ENCODE results near the gene GABPB2. TPM values are rescaled to one million over a fixed set of nuclear protein-coding genes. Genes with fewer than 3 reads are reported as not detected.

Gene GABPB2
- total and polyA plus RNA-seq, 5 donors from 2014 or later, result 5.4 to 26.4 (median 6.5) TPM

DNA sequence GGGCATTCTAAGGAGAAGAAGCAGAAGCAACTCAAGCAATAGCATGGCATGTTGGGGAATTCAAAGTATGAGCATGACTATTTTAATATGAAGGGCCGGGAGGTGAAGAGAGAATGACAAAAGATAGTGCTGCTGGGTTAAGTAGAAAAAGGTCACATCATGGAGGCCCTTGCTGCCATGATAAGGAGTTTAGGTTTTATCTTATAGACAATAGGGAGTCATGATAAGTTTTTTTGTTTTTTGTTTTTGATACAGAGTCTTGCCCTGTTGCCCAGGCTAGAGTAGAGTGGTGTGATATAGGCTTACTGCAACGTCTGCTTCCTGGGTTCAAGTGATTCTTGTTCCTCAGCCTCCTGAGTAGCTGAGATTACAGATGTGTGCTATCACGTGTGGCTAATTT is 31.0 kb upstream of the GABPB2 start:
- H3K27ac Mint-ChIP-seq, result peak overlapping the region in 1 of 3 donors; percentile 11
- Histone ChIP-seq H3K4me1 (ENCODE audit: control insufficient read depth, insufficient read depth, low read length, poor library complexity, severe bottlenecking) (no peaks in the 10 kb centered on the region), H3K9me3 (ENCODE audit: control insufficient read depth in 2 of 2, low read length in 2 of 2) (no peaks in the 10 kb centered on the region), H3K27ac (ENCODE audit: insufficient read depth, low read length, poor library complexity, severe bottlenecking) (no peak overlapping the region), H3K36me3 (ENCODE audit: control insufficient read depth, insufficient read depth, low read length) (peaks cover 8% of the 10 kb centered on the region), H3K27me3 (ENCODE audit: control insufficient read depth, insufficient read depth, low read length) (no peaks in the 10 kb centered on the region), H3K4me3 (ENCODE audit: low read depth, low read length) (no peak overlapping the region)
- DNase-seq (no peak), ATAC-seq (ENCODE audit: low read depth in 2 of 2) (no peak)
- peaks cover 19% of the 10 kb centered on the region for H3K36me3 Mint-ChIP-seq
- H3K4me3 Mint-ChIP-seq, result peak overlapping the region in 1 of 4 donors; percentile 24
- H3K4me1 Mint-ChIP-seq, result peaks cover 15 to 32% (median 21%) of the 10 kb centered on the region in 4 donors
- H3K27me3 Mint-ChIP-seq, result no peaks in the 10 kb centered on the region
- no peaks in the 10 kb centered on the region for H3K9me3 Mint-ChIP-seq

- no peak for ATAC-seq (ENCODE audit: low read depth in 2 of 2)
- Mint-ChIP-seq H3K27me3 (no peaks in the 10 kb centered on the region), H3K36me3 (peaks cover 8% of the 10 kb centered on the region), H3K4me1 (peaks cover 22 to 48% (median 30%) of the 10 kb centered on the region in 4 donors), H3K9me3 (no peaks in the 10 kb centered on the region), H3K4me3 (peak overlapping the region in 2 of 4 donors; percentile 38 to 78), H3K27ac (peak overlapping the region; percentile 52 to 91 (median 55))
- DNase-seq, result peak in 1 of 3 donors; percentile 33
- Histone ChIP-seq H3K27me3 (ENCODE audit: control insufficient read depth, insufficient read depth, low read length) (no peaks in the 10 kb centered on the region), H3K9me3 (ENCODE audit: control insufficient read depth in 2 of 2, low read length in 2 of 2) (no peaks in the 10 kb centered on the region), H3K4me1 (ENCODE audit: control insufficient read depth, insufficient read depth, low read length, poor library complexity, severe bottlenecking) (peaks cover 19% of the 10 kb centered on the region), H3K36me3 (ENCODE audit: control insufficient read depth, insufficient read depth, low read length) (no peaks in the 10 kb centered on the region), H3K27ac (ENCODE audit: insufficient read depth, low read length, poor library complexity, severe bottlenecking) (no peak overlapping the region), H3K4me3 (ENCODE audit: low read depth, low read length) (no peak overlapping the region)
Observed at GRCh38 chr1:151043163-151043562, 27.4 kb upstream of the GABPB2 start.

GRCh38 chr1:151047591-151047924 is 23.0 kb upstream of the GABPB2 start, which contains the start of gene C1orf56:
Gene C1orf56, plus strand, starts transcription at chr1:151047751. Its CDS starts 97 bp downstream, at chr1:151047848.
- Mint-ChIP-seq H3K4me3 (peak within 1 kb of the TSS; percentile 89 to 97 (median 93)), H3K27me3 (no peaks in the 10 kb centered on the region), H3K27ac (peak within 1 kb of the TSS; percentile 91 to 93 (median 91)), H3K36me3 (peaks cover 10% of the 10 kb centered on the region), H3K4me1 (peaks cover 28 to 82% (median 52%) of the 10 kb centered on the region in 4 donors), H3K9me3 (peaks cover 0 to 2% (median 0%) of the 10 kb centered on the region in 7 donors)
- H3K36me3 ChIP-seq (ENCODE audit: control insufficient read depth, insufficient read depth, low read length), result peaks cover 14% of the 10 kb centered on the region
- H3K9me3 ChIP-seq (ENCODE audit: control insufficient read depth in 2 of 2, low read length in 2 of 2), result no peaks in the 10 kb centered on the region
- peak; percentile 63 to 66 for ATAC-seq (ENCODE audit: low read depth in 2 of 2)
- peak; percentile 50 to 77 (median 60) for DNase-seq
- no peaks in the 10 kb centered on the region for H3K27me3 ChIP-seq (ENCODE audit: control insufficient read depth, insufficient read depth, low read length)
- H3K4me3 ChIP-seq (ENCODE audit: low read depth, low read length), result peak within 1 kb of the TSS; percentile 89
- peaks cover 50% of the 10 kb centered on the region for H3K4me1 ChIP-seq (ENCODE audit: control insufficient read depth, insufficient read depth, low read length, poor library complexity, severe bottlenecking)
- peak within 1 kb of the TSS; percentile 84 for H3K27ac ChIP-seq (ENCODE audit: insufficient read depth, low read length, poor library complexity, severe bottlenecking)

- Mint-ChIP-seq H3K36me3 (peaks cover 10% of the 10 kb centered on the region), H3K4me3 (peak overlapping the region; percentile 89 to 97 (median 93)), H3K4me1 (peaks cover 28 to 82% (median 52%) of the 10 kb centered on the region in 4 donors), H3K9me3 (peaks cover 0 to 2% (median 0%) of the 10 kb centered on the region in 7 donors), H3K27ac (peak overlapping the region; percentile 91 to 93 (median 91)), H3K27me3 (no peaks in the 10 kb centered on the region)
- peaks cover 55% of the 10 kb centered on the region for H3K4me1 ChIP-seq (ENCODE audit: control insufficient read depth, insufficient read depth, low read length, poor library complexity, severe bottlenecking)
- peak overlapping the region; percentile 89 for H3K4me3 ChIP-seq (ENCODE audit: low read depth, low read length)
- peak; percentile 65 to 66 for ATAC-seq (ENCODE audit: low read depth in 2 of 2)
- no peaks in the 10 kb centered on the region for H3K27me3 ChIP-seq (ENCODE audit: control insufficient read depth, insufficient read depth, low read length)
- no peaks in the 10 kb centered on the region for H3K9me3 ChIP-seq (ENCODE audit: control insufficient read depth in 2 of 2, low read length in 2 of 2)
- H3K27ac ChIP-seq (ENCODE audit: insufficient read depth, low read length, poor library complexity, severe bottlenecking), result peak overlapping the region; percentile 84
- DNase-seq, result peak; percentile 37 to 75 (median 60)
- peaks cover 19% of the 10 kb centered on the region for H3K36me3 ChIP-seq (ENCODE audit: control insufficient read depth, insufficient read depth, low read length)
Observed at GRCh38 chr1:151047925-151048644, 22.5 kb upstream of the GABPB2 start.

DNA sequence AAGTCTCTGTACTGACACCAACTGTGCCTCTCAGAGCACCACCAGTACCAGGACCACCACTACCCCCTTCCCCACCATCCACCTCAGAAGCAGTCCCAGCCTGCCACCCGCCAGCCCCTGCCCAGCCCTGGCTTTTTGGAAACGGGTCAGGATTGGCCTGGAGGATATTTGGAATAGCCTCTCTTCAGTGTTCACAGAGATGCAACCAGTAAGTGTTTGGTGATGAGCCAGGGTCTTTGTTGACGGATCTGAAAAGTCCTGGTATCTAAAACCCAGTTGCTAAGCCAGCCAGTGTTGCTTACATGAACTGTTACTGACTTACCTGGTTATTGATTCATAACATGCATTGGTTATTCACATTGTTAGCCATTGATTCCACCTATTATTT is 21.9 kb upstream of the GABPB2 start:
- H3K27ac Mint-ChIP-seq, result peak overlapping the region; percentile 91 to 93 (median 91)
- no peaks in the 10 kb centered on the region for H3K9me3 ChIP-seq (ENCODE audit: control insufficient read depth in 2 of 2, low read length in 2 of 2)
- peaks cover 13% of the 10 kb centered on the region for H3K36me3 Mint-ChIP-seq
- H3K4me3 ChIP-seq (ENCODE audit: low read depth, low read length), result peak overlapping the region; percentile 89
- no peaks in the 10 kb centered on the region for H3K27me3 Mint-ChIP-seq
- H3K9me3 Mint-ChIP-seq, result peaks cover 0 to 2% (median 0%) of the 10 kb centered on the region in 7 donors
- no peaks in the 10 kb centered on the region for H3K27me3 ChIP-seq (ENCODE audit: control insufficient read depth, insufficient read depth, low read length)
- peak overlapping the region; percentile 89 to 97 (median 93) for H3K4me3 Mint-ChIP-seq
- H3K36me3 ChIP-seq (ENCODE audit: control insufficient read depth, insufficient read depth, low read length), result peaks cover 25% of the 10 kb centered on the region
- H3K4me1 Mint-ChIP-seq, result peaks cover 23 to 83% (median 51%) of the 10 kb centered on the region in 4 donors
- peak overlapping the region; percentile 84 for H3K27ac ChIP-seq (ENCODE audit: insufficient read depth, low read length, poor library complexity, severe bottlenecking)
- DNase-seq (no peak), ATAC-seq (ENCODE audit: low read depth in 2 of 2) (peak; percentile 1 to 10)
- peaks cover 61% of the 10 kb centered on the region for H3K4me1 ChIP-seq (ENCODE audit: control insufficient read depth, insufficient read depth, low read length, poor library complexity, severe bottlenecking)

- Mint-ChIP-seq H3K27me3 (no peaks in the 10 kb centered on the region), H3K27ac (peak overlapping the region; percentile 78 to 93 (median 93)), H3K9me3 (peaks cover 0 to 2% (median 0%) of the 10 kb centered on the region in 7 donors), H3K4me3 (peak overlapping the region; percentile 82 to 95 (median 90)), H3K36me3 (peaks cover 18% of the 10 kb centered on the region), H3K4me1 (peaks cover 21 to 86% (median 51%) of the 10 kb centered on the region in 4 donors)
- Histone ChIP-seq H3K9me3 (ENCODE audit: control insufficient read depth in 2 of 2, low read length in 2 of 2) (no peaks in the 10 kb centered on the region), H3K4me3 (ENCODE audit: low read depth, low read length) (no peak overlapping the region), H3K27me3 (ENCODE audit: control insufficient read depth, insufficient read depth, low read length) (no peaks in the 10 kb centered on the region), H3K27ac (ENCODE audit: insufficient read depth, low read length, poor library complexity, severe bottlenecking) (peak overlapping the region; percentile 53), H3K4me1 (ENCODE audit: control insufficient read depth, insufficient read depth, low read length, poor library complexity, severe bottlenecking) (peaks cover 68% of the 10 kb centered on the region), H3K36me3 (ENCODE audit: control insufficient read depth, insufficient read depth, low read length) (peaks cover 33% of the 10 kb centered on the region)
- DNase-seq (peak in 1 of 3 donors; percentile 27), ATAC-seq (ENCODE audit: low read depth in 2 of 2) (no peak)
Observed at GRCh38 chr1:151049458-151049857, 21.1 kb upstream of the GABPB2 start.

DNA sequence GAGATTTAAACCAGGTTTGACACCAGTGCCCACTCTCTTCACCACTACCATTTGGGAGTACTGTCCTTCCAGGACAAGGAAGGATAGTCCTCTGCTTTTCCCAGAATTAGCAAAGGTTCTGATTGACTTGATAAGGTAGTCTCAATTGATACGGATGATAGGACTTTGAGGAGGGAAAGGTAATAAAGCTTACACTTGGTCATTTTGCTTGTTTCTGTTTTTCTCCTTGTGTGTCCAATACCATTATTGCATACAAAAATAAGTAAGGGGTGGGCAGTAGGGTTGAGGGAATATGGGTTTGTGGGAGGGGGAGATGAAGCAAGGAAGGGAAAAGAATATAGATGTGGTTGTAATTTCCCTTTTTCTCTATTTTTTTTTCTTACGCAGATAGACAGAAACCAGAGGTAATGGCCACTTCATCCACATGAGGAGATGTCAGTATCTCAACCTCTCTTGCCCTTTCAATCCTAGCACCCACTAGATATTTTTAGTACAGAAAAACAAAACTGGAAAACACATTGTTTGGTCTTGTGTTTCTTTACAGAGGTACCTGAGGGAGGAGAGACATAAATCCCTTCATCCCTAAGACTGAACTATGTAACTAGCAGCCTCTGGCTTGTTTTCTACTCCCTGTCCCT is 20.4 kb upstream of the GABPB2 start:
- peaks cover 0 to 2% (median 0%) of the 10 kb centered on the region in 7 donors for H3K9me3 Mint-ChIP-seq
- H3K27me3 Mint-ChIP-seq, result no peaks in the 10 kb centered on the region
- peak overlapping the region; percentile 43 to 93 (median 71) for H3K27ac Mint-ChIP-seq
- no peak for ATAC-seq (ENCODE audit: low read depth in 2 of 2)
- Histone ChIP-seq H3K27me3 (ENCODE audit: control insufficient read depth, insufficient read depth, low read length) (no peaks in the 10 kb centered on the region), H3K9me3 (ENCODE audit: control insufficient read depth in 2 of 2, low read length in 2 of 2) (no peaks in the 10 kb centered on the region), H3K36me3 (ENCODE audit: control insufficient read depth, insufficient read depth, low read length) (peaks cover 40% of the 10 kb centered on the region), H3K4me1 (ENCODE audit: control insufficient read depth, insufficient read depth, low read length, poor library complexity, severe bottlenecking) (peaks cover 76% of the 10 kb centered on the region), H3K4me3 (ENCODE audit: low read depth, low read length) (peak overlapping the region; percentile 34), H3K27ac (ENCODE audit: insufficient read depth, low read length, poor library complexity, severe bottlenecking) (peak overlapping the region; percentile 53)
- peaks cover 21 to 91% (median 58%) of the 10 kb centered on the region in 4 donors for H3K4me1 Mint-ChIP-seq
- H3K36me3 Mint-ChIP-seq, result peaks cover 26% of the 10 kb centered on the region
- DNase-seq, result no peak
- H3K4me3 Mint-ChIP-seq, result peak overlapping the region; percentile 13 to 95 (median 86)

Measured in CD4-positive, CD25-positive, alpha-beta regulatory T cell (primary cell).